Right kidney (tissue), 9 donors: ENCODE results near the gene MAGI3.

Experiments used
- DNase-seq: peaks from one replicate; pipeline ENCODE4 v3.0.0-alpha.2; 2016
- long read RNA-seq, 8 donors: transcript quantifications; one replicate each; lab custom pipeline, GENCODE V29; 2026

Gene MAGI3
- long read RNA-seq, donor 1, full-length matches to known transcripts, result 2 of 2 reads
- long read RNA-seq, donor 1, partial matches to known transcripts, result 0 of 2 reads
- long read RNA-seq, donor 1, other reads (novel, unspliced or antisense), result 0 of 2 reads
- long read RNA-seq, donor 2, partial matches to known transcripts, result 0 of 1 reads
- long read RNA-seq, donor 2, other reads (novel, unspliced or antisense), result 0 of 1 reads
- long read RNA-seq, donor 3, full-length matches to known transcripts, result 1 of 1 reads
- long read RNA-seq, donor 3, partial matches to known transcripts, result 0 of 1 reads
- long read RNA-seq, donor 3, other reads (novel, unspliced or antisense), result 0 of 1 reads
- long read RNA-seq, donor 4, result 0 reads
- long read RNA-seq, donor 5, full-length matches to known transcripts, result 4 of 4 reads
- long read RNA-seq, donor 5, partial matches to known transcripts, result 0 of 4 reads
- long read RNA-seq, donor 5, other reads (novel, unspliced or antisense), result 0 of 4 reads
- long read RNA-seq, donor 6, result 0 reads
- long read RNA-seq, donor 7, full-length matches to known transcripts, result 6 of 6 reads
- long read RNA-seq, donor 7, partial matches to known transcripts, result 0 of 6 reads
- long read RNA-seq, donor 7, other reads (novel, unspliced or antisense), result 0 of 6 reads
- long read RNA-seq, donor 8, partial matches to known transcripts, result 5 of 6 reads
- long read RNA-seq, donor 8, other reads (novel, unspliced or antisense), result 0 of 6 reads

GRCh38 chr1:113389953-113390834 lies at the start of gene MAGI3:
Gene MAGI3, plus strand, starts transcription at chr1:113390515. Its CDS starts 519 bp downstream, at chr1:113391034.
- peak; percentile 94 for DNase-seq

- no peak for DNase-seq
Observed at GRCh38 chr1:113353580-113353979, 36.7 kb upstream of the MAGI3 start.

- DNase-seq, result no peak
Observed at GRCh38 chr1:113363935-113364334, 26.4 kb upstream of the MAGI3 start.

- DNase-seq, result no peak
Observed at GRCh38 chr1:113369040-113369439, 21.3 kb upstream of the MAGI3 start.

GRCh38 chr1:113369699-113370098 lies 20.6 kb upstream of the MAGI3 start:
- DNase-seq, result no peak

GRCh38 chr1:113370868-113371267 lies 19.4 kb upstream of the MAGI3 start:
- no peak for DNase-seq

GRCh38 chr1:113372546-113372945 lies 17.8 kb upstream of the MAGI3 start:
- no peak for DNase-seq

- DNase-seq, result no peak
Observed at GRCh38 chr1:113373644-113374043, 16.7 kb upstream of the MAGI3 start.

- no peak for DNase-seq
Observed at GRCh38 chr1:113375878-113376277, 14.4 kb upstream of the MAGI3 start.

- no peak for DNase-seq
Observed at GRCh38 chr1:113380075-113380474, 10.2 kb upstream of the MAGI3 start.

GRCh38 chr1:113388017-113388620 lies 2.2 kb upstream of the MAGI3 start:
- no peak for DNase-seq

GRCh38 chr1:113388621-113389358 lies 1.5 kb upstream of the MAGI3 start:
- peak; percentile 39 for DNase-seq

GRCh38 chr1:113389359-113389952 lies 859 bp upstream of the MAGI3 start:
- no peak for DNase-seq

- DNase-seq, result peak; percentile 79
Observed at GRCh38 chr1:113390871-113391648, 745 bp downstream of the MAGI3 start.

- no peak for DNase-seq
Observed at GRCh38 chr1:113391649-113392271, 1.4 kb downstream of the MAGI3 start.

- no peak for DNase-seq
Observed at GRCh38 chr1:113392541-113393128, 2.3 kb downstream of the MAGI3 start.

GRCh38 chr1:113394043-113394862 lies 3.9 kb downstream of the MAGI3 start:
- DNase-seq, result no peak

- DNase-seq, result no peak
Observed at GRCh38 chr1:113394863-113395259, 4.5 kb downstream of the MAGI3 start.
